GM20000 (cell line): ENCODE data around the gene CMIP.

Experiments used
- DNase-seq: peaks from one replicate; pipeline ENCODE4 v3.0.0; 2012; ENCODE audit warnings: low spot score
- CTCF ChIP-seq: IDR thresholded peaks from 2 replicates; pipeline ENCODE4 v1.5.1; 2012; ENCODE audit warnings: mild to moderate bottlenecking, control low read depth; ENCODE audit errors: extremely low read depth, missing control alignments

Gene CMIP

GRCh38 chr16:81471882-81472281 lies 27.3 kb downstream of the CMIP start:
- no peak for TF ChIP-seq CTCF
- DNase-seq: no peak

- DNase-seq: no peak
- no peak for TF ChIP-seq CTCF
These were observed 27.8 kb downstream of the CMIP start for GRCh38 chr16:81472391-81472790.

GRCh38 chr16:81473066-81473488 lies 28.5 kb downstream of the CMIP start:
- no peak for TF ChIP-seq CTCF
- DNase-seq: no peak

- no peak for TF ChIP-seq CTCF
- DNase-seq: no peak
These were observed 28.9 kb downstream of the CMIP start for GRCh38 chr16:81473558-81473957.

GRCh38 chr16:81473969-81474959 lies 29.7 kb downstream of the CMIP start:
- DNase-seq: no peak
- no peak for TF ChIP-seq CTCF

- no peak for TF ChIP-seq CTCF
- no peak for DNase-seq
These were observed 33.4 kb downstream of the CMIP start for GRCh38 chr16:81477697-81478693.
